ENCODE results near the gene UBE2L3. TPM values are rescaled to one million over a fixed set of nuclear protein-coding genes. Genes with fewer than 3 reads are reported as not detected.

The UBE2L3 gene
- total and polyA plus RNA-seq, 2 of the 8 experiments (the other 6 are each of a cell fraction or from before 2014, with no cell fraction given): 63.5 to 90.0 TPM

GRCh38 chr22:21652010-21652546 lies 84.6 kb downstream of the UBE2L3 start (continued):
- peak in 1 of 2 experiments; percentile 72; a peak in 2 of 3 replicates for TF ChIP-seq POLR2A (IDR thresholded peaks at IDR 0.05; ENCODE audit: control extremely low read depth in 1 of 2, low read depth in 2 of 2, low read length in 2 of 2)
- peak; percentile 68 for TF ChIP-seq KDM4A (IDR thresholded peaks at IDR 0.05; ENCODE audit: low read depth, low read length, severe bottlenecking)
- peak; percentile 10; the same call in 1 of the 2 replicates for TF ChIP-seq SP2 (IDR thresholded peaks at IDR 0.05; ENCODE audit: low read length)
- peak; percentile 74 for TF ChIP-seq E2F6 (IDR thresholded peaks at IDR 0.05)
- no peak for TF ChIP-seq GTF2F1 (IDR thresholded peaks at IDR 0.05; ENCODE audit: borderline replicate concordance, low read depth, low read length)
- TF ChIP-seq RNF2 (IDR thresholded peaks at IDR 0.05; ENCODE audit: borderline replicate concordance, low read depth, low read length, missing control alignments, poor library complexity, severe bottlenecking): no peak
- TF ChIP-seq EP300 (IDR thresholded peaks at IDR 0.05; ENCODE audit: borderline replicate concordance in 1 of 2, low read depth in 2 of 2, low read length in 2 of 2): no peak
- TF ChIP-seq MAFK (IDR thresholded peaks at IDR 0.05; ENCODE audit: low read depth, low read length): no peak
- no peak for TF ChIP-seq JUND (IDR thresholded peaks at IDR 0.05; ENCODE audit: low read length)
- TF ChIP-seq ATF2 (IDR thresholded peaks at IDR 0.05; ENCODE audit: low read length): no peak
- TF ChIP-seq SIN3A (conservative IDR thresholded peaks at IDR 0.05 in 1 of 2, IDR thresholded peaks at IDR 0.05 in 1 of 2; ENCODE audit: low read depth in 1 of 2, low read length in 2 of 2): peak; percentile 83 to 88; a peak in 2 of 4 replicates
- no peak for TF ChIP-seq CTBP2 (IDR thresholded peaks at IDR 0.05; ENCODE audit: borderline replicate concordance, insufficient read depth, insufficient read length, low read length)
- TF ChIP-seq TAF1 (IDR thresholded peaks at IDR 0.05; ENCODE audit: low read depth, low read length): peak; percentile 72
- TF ChIP-seq FOSL1 (IDR thresholded peaks at IDR 0.05; ENCODE audit: insufficient read depth, low read depth, low read length): no peak
- no peak for TF ChIP-seq HDAC6 (IDR thresholded peaks at IDR 0.05; ENCODE audit: low read depth, low read length)
- TF ChIP-seq SUZ12 (IDR thresholded peaks at IDR 0.05; ENCODE audit: low read length): no peak
- TF ChIP-seq KDM1A (IDR thresholded peaks at IDR 0.05; ENCODE audit: borderline replicate concordance, low read length): no peak
- no peak for TF ChIP-seq CTCF (IDR thresholded peaks at IDR 0.05; ENCODE audit: control extremely low read depth in 1 of 3, insufficient read depth in 1 of 3, low read depth in 1 of 3, low read length in 3 of 3)
- TF ChIP-seq SIRT6 (IDR thresholded peaks at IDR 0.05; ENCODE audit: low read length): no peak
